Measurements from ENCODE around the gene KLK8. TPM values are rescaled to one million over a fixed set of nuclear protein-coding genes. Genes with fewer than 3 reads are reported as not detected.

The KLK8 gene
- polyA plus RNA-seq, 4 donors = 2.3 to 3.4 (median 2.6) TPM

- no peak for DNase-seq (ENCODE audit: low read depth in 4 of 4, low spot score in 3 of 4)
These were observed 17.5 kb upstream of the KLK8 start for GRCh38 chr19:51018745-51019543.

GRCh38 chr19:51016798-51017683, 15.6 kb upstream of the KLK8 start:
- no peak for DNase-seq (ENCODE audit: low read depth in 4 of 4, low spot score in 3 of 4)

- no peak for DNase-seq (ENCODE audit: low read depth in 4 of 4, low spot score in 3 of 4)
These were observed 14.4 kb upstream of the KLK8 start for GRCh38 chr19:51015691-51016267.

- DNase-seq (ENCODE audit: low read depth in 4 of 4, low spot score in 3 of 4) = no peak
These were observed 12.8 kb upstream of the KLK8 start for GRCh38 chr19:51014242-51014641.

- DNase-seq (ENCODE audit: low read depth in 4 of 4, low spot score in 3 of 4) = no peak
These were observed 11.3 kb upstream of the KLK8 start for GRCh38 chr19:51012661-51013190.

GRCh38 chr19:51010066-51010795, 8.8 kb upstream of the KLK8 start:
- DNase-seq (ENCODE audit: low read depth in 4 of 4, low spot score in 3 of 4) = no peak

- DNase-seq (ENCODE audit: low read depth in 4 of 4, low spot score in 3 of 4) = no peak
These were observed 7.9 kb upstream of the KLK8 start for GRCh38 chr19:51009061-51009891.

- no peak for DNase-seq (ENCODE audit: low read depth in 4 of 4, low spot score in 3 of 4)
These were observed 6.1 kb upstream of the KLK8 start for GRCh38 chr19:51007488-51007887.

- DNase-seq (ENCODE audit: low read depth in 4 of 4, low spot score in 3 of 4) = no peak
These were observed 5.0 kb upstream of the KLK8 start for GRCh38 chr19:51006406-51006805.

- no peak for DNase-seq (ENCODE audit: low read depth in 4 of 4, low spot score in 3 of 4)
These were observed 3.8 kb upstream of the KLK8 start for GRCh38 chr19:51005248-51005647.

- no peak for DNase-seq (ENCODE audit: low read depth in 4 of 4, low spot score in 3 of 4)
These were observed 1.9 kb upstream of the KLK8 start for GRCh38 chr19:51003316-51003715.

GRCh38 chr19:51002542-51003311, 1.3 kb upstream of the KLK8 start:
- DNase-seq (ENCODE audit: low read depth in 4 of 4, low spot score in 3 of 4) = no peak

- DNase-seq (ENCODE audit: low read depth in 4 of 4, low spot score in 3 of 4) = no peak
These were observed 707 bp upstream of the KLK8 start for GRCh38 chr19:51002089-51002532.

GRCh38 chr19:51000981-51001380, 423 bp downstream of the KLK8 start:
- no peak for DNase-seq (ENCODE audit: low read depth in 4 of 4, low spot score in 3 of 4)

GRCh38 chr19:51000426-51000825, 978 bp downstream of the KLK8 start:
- DNase-seq (ENCODE audit: low read depth in 4 of 4, low spot score in 3 of 4) = no peak

- DNase-seq (ENCODE audit: low read depth in 4 of 4, low spot score in 3 of 4) = no peak
These were observed 2.7 kb downstream of the KLK8 start for GRCh38 chr19:50998686-50999085.

- DNase-seq (ENCODE audit: low read depth in 4 of 4, low spot score in 3 of 4) = no peak
These were observed 3.3 kb downstream of the KLK8 start for GRCh38 chr19:50998061-50998460.

GRCh38 chr19:50994129-50994528, 7.3 kb downstream of the KLK8 start:
- no peak for DNase-seq (ENCODE audit: low read depth in 4 of 4, low spot score in 3 of 4)

GRCh38 chr19:50992666-50993035, 8.8 kb downstream of the KLK8 start:
- DNase-seq (ENCODE audit: low read depth in 4 of 4, low spot score in 3 of 4) = no peak

Measured in right renal pelvis (tissue), 4 donors.